IPS DF 19.7 (cell line): Measurements from ENCODE around the gene NEIL3.

Experiments
- DNase-seq: peaks from one replicate; pipeline ENCODE4 v3.0.0-alpha.2; 2013; ENCODE audit warnings: low read depth, low spot score

Gene NEIL3

GRCh38 chr4:177410566-177410965 lies 100.9 kb downstream of the NEIL3 start:
- DNase-seq: no peak

- no peak for DNase-seq
Measured at GRCh38 chr4:177411996-177412395, 102.3 kb downstream of the NEIL3 start.
